HT1080 (cell line): Measurements from ENCODE around the gene ACBD6. TPM values are rescaled to one million over a fixed set of nuclear protein-coding genes. Genes with fewer than 3 reads are reported as not detected.
"Not testable (repeated sequence)": the region's sequence is repeated elsewhere in the genome, so short reads cannot be mapped to it uniquely, and the experiment has no call there.

ENCODE experiments used
- DNase-seq: peaks from one replicate; pipeline ENCODE4 v3.0.0-alpha.2; 2015; ENCODE audit warnings: low read depth
- polyA plus RNA-seq, 2 experiments: library from polyadenylated mRNA; depleted of rRNA; stranded (reverse); fragments of >200 nt; gene quantifications; 2 replicates each; pipeline ENCODE4 v1.2.3, GENCODE V29; 2015
- total RNA-seq: library from RNA; depleted of rRNA; stranded (reverse); fragments of >200 nt; shearing (Covaris generic); gene quantifications from 2 replicates; pipeline ENCODE4 v1.2.3, GENCODE V29; 2014; rRNA removed

ACBD6 gene
- total RNA-seq: 67.0 TPM in 2 replicates
- 44.7 and 52.6 TPM in 2 replicates for polyA plus RNA-seq (2015; cell fraction: cytosol; rRNA removed)
- 56.7 and 62.4 TPM in 2 replicates for polyA plus RNA-seq (2015; cell fraction: nucleus; rRNA removed)

GRCh38 chr1:180502361-180503279 lies at the start of gene ACBD6:
TSS of gene ACBD6 (minus strand) at chr1:180502577. CDS start at chr1:180502266, 311 bp downstream.
- peak; percentile 88 for DNase-seq

DNA sequence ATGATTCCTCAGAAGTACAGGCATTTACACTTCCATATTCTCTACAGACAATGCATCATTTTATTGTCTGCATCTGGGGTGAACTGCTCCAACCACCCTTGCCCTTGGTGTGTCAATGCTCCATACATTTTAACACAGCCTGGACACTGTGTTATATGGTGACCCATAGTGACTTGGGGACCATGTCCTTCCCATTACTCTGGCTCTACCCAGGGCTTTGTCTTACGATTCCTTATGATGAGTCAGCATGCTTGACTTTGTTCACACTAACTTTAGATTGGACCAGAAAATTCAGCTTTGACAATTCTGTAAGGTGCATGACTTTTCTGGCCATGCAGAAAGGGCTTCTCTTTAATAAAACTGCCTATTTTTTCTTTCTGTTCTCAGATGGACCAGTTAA lies 49.6 kb upstream of the ACBD6 start:
- no peak for DNase-seq

DNA sequence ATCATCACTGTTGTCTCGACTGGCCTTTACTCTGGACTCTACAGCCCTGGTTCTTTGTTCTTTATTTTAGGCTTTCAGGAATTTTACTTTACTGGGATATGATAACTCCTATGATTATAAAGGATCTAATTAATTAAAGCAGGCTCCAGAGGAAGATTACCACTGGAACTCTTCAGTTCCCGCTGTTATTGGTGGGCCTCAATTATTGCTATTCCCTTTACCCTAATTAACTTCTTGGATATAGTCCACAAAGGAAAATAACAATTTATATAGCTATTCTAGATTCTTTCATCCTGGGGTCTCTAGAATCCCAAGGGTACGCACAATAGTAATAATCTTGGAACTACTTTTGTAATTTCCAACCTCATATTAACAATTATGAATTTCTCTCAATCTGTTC lies 47.9 kb upstream of the ACBD6 start:
- DNase-seq: no peak

GRCh38 chr1:180549770-180550169 lies 47.4 kb upstream of the ACBD6 start:
- DNase-seq: not testable (repeated sequence)

- no peak for DNase-seq
These were observed 46.4 kb upstream of the ACBD6 start for GRCh38 chr1:180548686-180549317.

- DNase-seq: no peak
These were observed 43.6 kb upstream of the ACBD6 start for GRCh38 chr1:180545991-180546390.

DNA sequence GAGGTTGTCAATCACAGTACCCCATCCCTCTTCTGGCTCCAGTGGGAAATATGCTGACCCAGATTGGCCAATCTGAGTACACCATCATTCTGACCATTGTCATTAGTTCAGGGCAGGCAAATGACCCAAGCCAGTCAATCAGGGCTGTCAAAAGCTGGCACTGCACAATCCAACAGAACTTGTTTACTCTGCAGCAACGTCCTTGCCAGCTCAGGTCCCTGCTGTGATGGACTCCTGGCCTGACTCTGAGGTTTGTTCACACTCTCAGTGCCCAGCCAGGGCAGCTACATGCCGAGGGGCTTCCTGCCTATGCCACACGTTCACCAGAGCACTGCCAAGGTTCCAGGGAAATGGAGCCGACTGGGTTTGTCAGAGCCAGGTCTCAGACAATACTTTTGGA lies 41.7 kb upstream of the ACBD6 start:
- no peak for DNase-seq

DNA sequence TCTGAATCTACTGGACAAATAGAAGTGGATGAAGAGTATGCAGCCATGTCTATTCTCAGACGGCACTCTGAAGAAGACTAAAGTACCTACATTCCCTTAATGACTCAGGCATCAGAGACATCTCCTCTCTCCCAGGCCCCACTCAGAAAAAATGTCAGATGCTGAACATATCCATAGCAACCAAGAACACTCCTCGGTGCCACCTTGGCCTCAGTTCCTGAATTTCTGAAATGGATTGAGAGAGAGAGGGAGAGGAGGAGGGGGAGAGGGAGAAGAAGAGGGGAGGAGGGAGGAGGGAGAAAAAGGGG lies 40.4 kb upstream of the ACBD6 start:
- DNase-seq: no peak

DNA sequence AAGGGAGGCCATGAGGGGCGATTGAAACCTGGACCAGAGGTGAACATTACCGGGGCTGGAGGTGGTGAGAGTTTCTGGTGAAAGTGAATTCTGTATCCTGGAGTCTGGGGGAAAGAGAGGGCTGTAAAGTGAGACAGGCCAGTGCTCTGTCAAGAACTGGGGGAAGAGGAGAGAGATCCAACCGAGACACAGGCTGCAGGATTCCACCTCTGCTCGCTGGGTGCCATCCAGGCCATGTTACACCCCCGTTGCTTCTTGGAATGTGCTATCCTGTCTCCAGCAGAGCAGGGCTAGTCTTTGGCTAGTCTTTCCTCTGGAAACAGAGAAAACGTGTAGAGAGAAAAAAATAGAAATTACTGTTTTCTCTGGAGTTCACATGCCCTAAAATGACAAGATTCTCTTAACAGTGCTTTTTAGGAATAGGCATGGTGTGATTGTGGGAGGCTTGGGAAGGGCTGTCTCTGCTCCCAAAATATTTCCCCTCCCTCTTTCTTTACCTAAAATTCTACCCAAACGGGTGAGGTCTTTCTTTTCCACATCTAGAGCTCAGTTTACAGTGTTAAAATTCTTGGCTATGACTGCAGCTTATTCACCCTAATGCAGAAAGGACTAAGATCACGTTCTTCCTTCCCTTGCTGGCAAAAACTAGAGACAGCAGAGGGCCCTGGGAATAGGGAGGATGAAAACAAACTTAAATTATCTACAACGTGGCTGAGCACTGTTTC lies 39.9 kb upstream of the ACBD6 start:
- DNase-seq: no peak

DNA sequence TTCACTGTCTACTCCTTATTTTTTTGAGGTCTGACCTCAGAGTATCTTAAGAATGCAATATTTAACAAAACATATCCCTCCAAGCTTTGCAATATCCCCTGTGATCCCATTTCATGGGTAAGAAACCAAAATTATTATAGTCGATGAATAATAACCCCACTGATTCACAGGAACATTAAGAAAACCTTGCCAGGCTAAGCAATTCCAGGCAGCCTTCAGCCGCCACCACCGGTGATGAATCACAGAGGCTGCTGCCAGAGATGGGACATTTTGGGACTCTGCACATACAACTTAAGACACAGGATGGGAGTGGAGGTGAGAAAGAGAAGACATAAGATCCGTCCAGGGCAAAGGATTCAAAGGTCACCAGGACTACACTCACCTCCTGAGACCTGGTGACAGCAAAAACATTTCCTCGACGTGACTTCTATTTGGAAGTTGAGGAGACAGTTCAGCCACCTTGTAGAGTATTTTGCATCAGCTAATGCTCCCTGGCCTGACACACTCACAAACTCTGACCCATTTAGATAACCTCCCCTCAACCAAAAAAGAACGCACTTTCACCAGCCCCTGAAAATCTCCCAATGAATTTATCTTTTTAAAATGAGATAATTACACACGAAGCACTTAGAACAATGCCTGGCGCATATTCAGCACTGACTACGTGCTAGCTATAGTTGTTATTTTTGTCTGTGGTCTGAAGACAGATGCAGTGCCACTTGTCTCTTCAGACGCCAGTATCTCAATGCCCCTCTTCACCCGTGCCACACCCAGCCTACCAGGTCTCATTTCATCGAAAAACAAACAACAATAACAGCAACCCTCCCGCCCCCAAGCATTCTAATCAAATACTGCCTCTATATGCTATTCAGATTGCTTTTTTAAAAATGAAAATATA lies 38.6 kb upstream of the ACBD6 start:
- DNase-seq: peak; percentile 45

DNA sequence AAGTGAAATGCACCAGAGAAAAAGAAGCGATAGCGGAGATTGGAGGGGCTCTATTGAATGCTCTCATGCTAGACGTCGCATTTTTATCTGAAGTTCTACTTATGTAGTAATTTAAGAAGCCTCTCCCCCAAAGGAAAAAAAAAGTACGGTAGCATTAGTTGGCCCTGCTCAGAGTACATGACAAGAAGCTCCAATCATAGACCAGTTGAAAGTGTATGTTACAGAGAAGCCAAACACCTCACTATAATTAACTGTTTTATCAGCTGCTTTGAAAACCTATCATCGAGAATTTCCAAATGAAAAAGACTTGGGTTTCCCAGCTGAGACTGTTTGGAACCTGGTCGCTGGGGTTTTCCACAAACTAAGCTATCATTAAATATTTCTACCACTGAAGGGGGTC lies 36.8 kb upstream of the ACBD6 start:
- DNase-seq: no peak

GRCh38 chr1:180536821-180537372 lies 34.5 kb upstream of the ACBD6 start:
- no peak for DNase-seq

- DNase-seq: no peak
These were observed 33.1 kb upstream of the ACBD6 start for GRCh38 chr1:180535418-180535999.

- DNase-seq: no peak
These were observed 31.8 kb upstream of the ACBD6 start for GRCh38 chr1:180534214-180534613.

GRCh38 chr1:180533266-180533987 lies 31.1 kb upstream of the ACBD6 start:
- DNase-seq: peak; percentile 55

DNA sequence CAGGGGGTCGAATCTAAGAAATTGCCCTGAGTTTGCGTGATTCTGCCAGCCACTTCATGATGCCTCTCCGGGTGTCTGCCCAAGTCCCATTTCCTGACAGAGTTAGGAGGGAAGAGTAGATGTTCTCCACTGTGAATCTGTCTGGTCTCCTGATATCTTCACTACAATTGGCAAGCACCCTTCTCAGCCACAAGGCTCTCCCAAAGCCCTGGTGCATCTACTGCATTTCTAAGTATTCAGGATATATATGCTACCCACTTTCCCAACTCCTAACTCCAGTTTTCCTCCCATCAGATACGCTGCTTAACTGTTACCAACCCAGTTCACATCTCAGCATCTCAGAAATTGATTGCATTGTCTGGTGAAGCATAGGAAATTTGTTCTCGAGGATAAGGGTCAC lies 30.5 kb upstream of the ACBD6 start:
- DNase-seq: no peak

- peak; percentile 60 for DNase-seq
These were observed 28.1 kb upstream of the ACBD6 start for GRCh38 chr1:180530501-180530900.

- no peak for DNase-seq
These were observed 26.6 kb upstream of the ACBD6 start for GRCh38 chr1:180528868-180529470.

DNA sequence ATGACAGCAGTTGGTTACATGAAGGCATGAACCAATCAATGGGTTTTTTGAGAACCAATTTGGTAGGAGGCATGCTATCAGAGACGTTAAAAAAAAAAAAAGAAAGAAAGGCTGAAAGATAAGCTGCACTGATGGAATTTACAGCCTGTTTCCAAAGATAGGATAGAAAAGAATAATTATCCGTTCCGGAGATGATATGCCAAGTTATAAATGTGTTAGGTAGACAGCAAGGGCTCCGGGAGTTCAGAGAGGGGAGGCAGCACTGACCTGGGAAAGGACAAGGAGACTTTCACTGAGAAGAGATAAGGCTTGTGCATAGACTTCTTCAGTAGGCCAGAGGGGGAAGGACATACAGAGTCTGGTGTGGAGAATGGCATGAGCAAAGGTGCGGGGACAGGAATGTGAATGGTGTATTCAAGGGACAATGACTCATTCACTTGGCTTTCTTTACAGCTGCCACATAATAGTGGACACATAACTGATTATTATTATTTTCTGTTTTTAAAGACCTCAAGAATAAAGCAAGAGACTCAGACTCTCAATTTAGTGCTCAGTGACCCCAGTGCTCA lies 24.8 kb upstream of the ACBD6 start:
- DNase-seq: peak; percentile 60
